Mesendoderm (in vitro differentiated cells): ENCODE results near the gene RREB1.

Source experiments
- DNase-seq: peaks from one replicate; pipeline ENCODE4 v3.0.0; 2013
- H2AK5ac ChIP-seq: 2 replicates; pipeline ENCODE4 v1.6.1; 2013; ENCODE audit warnings: low read length, inconsistent platforms
- H2BK120ac ChIP-seq: 2 replicates; pipeline ENCODE4 v1.6.1; 2013; ENCODE audit warnings: low read depth, mild to moderate bottlenecking, low read length, moderate library complexity, mixed read lengths
- H2BK15ac ChIP-seq: replicated peaks from 2 replicates; pipeline ENCODE4 v1.6.1; 2013; ENCODE audit warnings: low read depth, mild to moderate bottlenecking, moderate library complexity
- H2BK5ac ChIP-seq: 2 replicates; pipeline ENCODE4 v1.6.1; 2013; ENCODE audit warnings: low read length, inconsistent platforms
- H3K18ac ChIP-seq: 2 replicates; pipeline ENCODE4 v1.6.1; 2013; ENCODE audit warnings: mild to moderate bottlenecking, low read length, mixed read lengths
- H3K23ac ChIP-seq: one replicate; pipeline ENCODE4 v1.6.1; 2013; ENCODE audit warnings: low read length
- H3K27ac ChIP-seq: 2 replicates; pipeline ENCODE4 v1.5.1; 2013; ENCODE audit warnings: low read depth, mild to moderate bottlenecking, inconsistent platforms, low read length, moderate library complexity
- H3K27me3 ChIP-seq: 2 replicates; pipeline ENCODE4 v1.6.1; 2013; ENCODE audit warnings: low read length, control low read depth, mild to moderate bottlenecking, inconsistent platforms; ENCODE audit not compliant: insufficient read depth, poor library complexity
- H3K36me3 ChIP-seq: 2 replicates; pipeline ENCODE4 v1.6.1; 2013; ENCODE audit warnings: low read length, inconsistent platforms; ENCODE audit not compliant: control insufficient read depth, insufficient read depth
- H3K4ac ChIP-seq: one replicate; pipeline ENCODE4 v1.6.1; 2013; ENCODE audit warnings: low read depth, mild to moderate bottlenecking, low read length, moderate library complexity
- H3K4me1 ChIP-seq: 2 replicates; pipeline ENCODE4 v1.6.1; 2013; ENCODE audit warnings: low read depth, low read length, inconsistent platforms; ENCODE audit not compliant: control insufficient read depth
- H3K4me2 ChIP-seq: 2 replicates; pipeline ENCODE4 v1.6.1; 2013; ENCODE audit warnings: low read length
- H3K4me3 ChIP-seq: 2 replicates; pipeline ENCODE4 v1.5.1; 2013; ENCODE audit warnings: mild to moderate bottlenecking, low read length
- H3K56ac ChIP-seq: one replicate; pipeline ENCODE4 v1.6.1; 2013; ENCODE audit warnings: low read length
- H3K79me1 ChIP-seq: 2 replicates; pipeline ENCODE4 v1.6.1; 2013; ENCODE audit warnings: low read length, inconsistent platforms
- H3K79me2 ChIP-seq: 2 replicates; pipeline ENCODE4 v1.6.1; 2013; ENCODE audit warnings: mild to moderate bottlenecking, low read length; ENCODE audit not compliant: control insufficient read depth, insufficient read depth
- H3K9ac ChIP-seq: 2 replicates; pipeline ENCODE4 v1.6.1; 2013; ENCODE audit warnings: low read length, inconsistent platforms
- H4K5ac ChIP-seq: one replicate; pipeline ENCODE4 v1.6.1; 2013; ENCODE audit warnings: low read length
- H4K8ac ChIP-seq: one replicate; pipeline ENCODE4 v1.6.1; 2013; ENCODE audit warnings: low read depth, mild to moderate bottlenecking, control low read depth, low read length, moderate library complexity
- WGBS: extraction: QIAGEN DNeasy Blood & Tissue Kit; methylation state at CpG from one replicate; pipeline ENCODE4 v1.1.7; 2013; ENCODE audit warnings: low lambda C conversion rate, missing lambda C conversion rate; ENCODE audit not compliant: insufficient coverage; ENCODE audit errors: extremely low coverage; 5-methylcytosine and 5-hydroxymethylcytosine counted together

RREB1 gene

DNA sequence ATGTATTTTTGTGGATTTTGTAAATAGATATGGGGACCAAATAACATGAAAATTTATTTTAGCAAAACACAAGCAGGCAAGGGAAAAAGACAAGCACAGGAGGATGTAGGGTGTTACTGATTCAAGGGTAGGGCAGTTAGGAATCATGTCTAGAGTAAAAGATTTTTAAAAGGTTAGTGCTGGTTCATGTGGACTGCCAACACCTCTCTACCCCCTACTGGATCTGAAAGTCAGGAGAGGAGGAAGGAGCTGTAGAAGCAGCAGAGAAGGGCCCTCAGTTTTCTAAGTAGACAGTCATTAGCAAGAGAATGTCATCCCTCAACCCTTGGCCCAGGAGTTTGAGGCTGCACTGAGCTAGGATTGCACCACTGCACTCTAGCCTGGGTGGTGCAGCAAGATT is 95.2 kb downstream of the RREB1 start:
- H3K79me1 ChIP-seq, result peaks cover 2% of the 10 kb centered on the region
- no peak overlapping the region for H2BK15ac ChIP-seq
- H3K18ac ChIP-seq, result no peak overlapping the region
- no peak overlapping the region for H3K9ac ChIP-seq
- H3K27me3 ChIP-seq, result no peaks in the 10 kb centered on the region
- no peak overlapping the region for H3K4me3 ChIP-seq
- H3K4me2 ChIP-seq, result no peak overlapping the region
- H3K79me2 ChIP-seq, result no peaks in the 10 kb centered on the region
- H2AK5ac ChIP-seq, result no peak overlapping the region
- no peak overlapping the region for H4K8ac ChIP-seq
- H3K4me1 ChIP-seq, result no peaks in the 10 kb centered on the region
- H3K27ac ChIP-seq, result no peak overlapping the region
- no peak overlapping the region for H4K5ac ChIP-seq
- no peak overlapping the region for H2BK5ac ChIP-seq
- H3K36me3 ChIP-seq, result no peaks in the 10 kb centered on the region
- no peak overlapping the region for H3K4ac ChIP-seq
- no peak overlapping the region for H3K56ac ChIP-seq
- H3K23ac ChIP-seq, result no peak overlapping the region
- no peak overlapping the region for H2BK120ac ChIP-seq
- DNase-seq, result no peak

DNA sequence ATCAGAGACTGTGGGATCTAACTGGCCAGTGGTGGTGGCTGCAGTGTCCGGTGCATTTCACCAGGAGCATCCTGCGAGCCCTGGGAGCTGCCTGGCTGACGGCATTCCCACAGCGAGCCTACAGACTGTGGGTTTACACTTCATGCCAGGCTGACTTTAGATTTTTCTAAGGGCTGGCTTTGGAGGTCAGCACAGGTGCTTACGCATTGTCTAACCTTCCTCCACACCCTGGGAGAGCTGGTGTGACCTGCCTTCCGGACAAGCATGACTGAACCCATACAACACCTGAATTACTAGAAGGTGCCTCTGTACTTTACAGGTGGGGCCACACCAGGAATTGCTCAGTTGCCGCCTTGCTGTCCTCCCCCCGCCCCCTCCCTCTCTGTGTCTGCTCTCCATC is 96.2 kb downstream of the RREB1 start:
- Histone ChIP-seq H2AK5ac (no peak overlapping the region), H3K27ac (no peak overlapping the region), H4K5ac (no peak overlapping the region), H3K4ac (no peak overlapping the region), H3K18ac (no peak overlapping the region), H3K4me1 (no peaks in the 10 kb centered on the region), H3K79me1 (peaks cover 2% of the 10 kb centered on the region), H3K56ac (no peak overlapping the region), H3K4me2 (no peak overlapping the region), H3K27me3 (no peaks in the 10 kb centered on the region), H3K23ac (no peak overlapping the region), H2BK120ac (no peak overlapping the region), H4K8ac (no peak overlapping the region), H2BK15ac (no peak overlapping the region), H3K9ac (no peak overlapping the region), H2BK5ac (no peak overlapping the region), H3K36me3 (no peaks in the 10 kb centered on the region), H3K4me3 (no peak overlapping the region), H3K79me2 (no peaks in the 10 kb centered on the region)
- no CpG with 5 or more reads among the region's 8 CpGs for WGBS
- no peak for DNase-seq

DNA sequence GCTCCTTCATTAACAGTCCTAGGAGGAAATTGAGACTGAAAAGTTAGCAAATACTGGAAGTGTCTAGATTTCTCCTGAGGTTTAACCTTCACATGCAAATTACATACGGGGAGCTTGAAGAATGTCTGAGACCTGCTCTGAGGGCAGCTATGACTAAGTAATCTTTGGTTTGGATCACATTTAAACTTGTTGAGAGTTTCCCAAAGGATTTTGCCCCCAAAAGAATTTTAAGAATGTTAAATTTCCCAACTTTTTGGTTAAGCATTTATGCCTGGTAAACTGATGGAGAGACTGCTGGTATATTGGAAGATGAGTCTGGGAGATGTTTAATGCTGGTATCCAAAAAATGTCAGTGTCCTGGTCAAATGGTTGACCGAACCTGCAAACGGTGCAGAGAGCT is 97.0 kb downstream of the RREB1 start:
- Histone ChIP-seq H3K79me1 (peaks cover 2% of the 10 kb centered on the region), H3K36me3 (no peaks in the 10 kb centered on the region), H2BK15ac (no peak overlapping the region), H4K5ac (no peak overlapping the region), H2BK120ac (no peak overlapping the region), H3K4ac (no peak overlapping the region), H2BK5ac (no peak overlapping the region), H3K4me3 (no peak overlapping the region), H3K79me2 (no peaks in the 10 kb centered on the region), H2AK5ac (no peak overlapping the region), H3K18ac (no peak overlapping the region), H3K27me3 (no peaks in the 10 kb centered on the region), H3K4me1 (no peaks in the 10 kb centered on the region), H3K27ac (no peak overlapping the region), H3K9ac (no peak overlapping the region), H4K8ac (no peak overlapping the region), H3K23ac (no peak overlapping the region), H3K4me2 (no peak overlapping the region), H3K56ac (no peak overlapping the region)
- no CpG with 5 or more reads among the region's 3 CpGs for WGBS
- DNase-seq, result no peak

DNA sequence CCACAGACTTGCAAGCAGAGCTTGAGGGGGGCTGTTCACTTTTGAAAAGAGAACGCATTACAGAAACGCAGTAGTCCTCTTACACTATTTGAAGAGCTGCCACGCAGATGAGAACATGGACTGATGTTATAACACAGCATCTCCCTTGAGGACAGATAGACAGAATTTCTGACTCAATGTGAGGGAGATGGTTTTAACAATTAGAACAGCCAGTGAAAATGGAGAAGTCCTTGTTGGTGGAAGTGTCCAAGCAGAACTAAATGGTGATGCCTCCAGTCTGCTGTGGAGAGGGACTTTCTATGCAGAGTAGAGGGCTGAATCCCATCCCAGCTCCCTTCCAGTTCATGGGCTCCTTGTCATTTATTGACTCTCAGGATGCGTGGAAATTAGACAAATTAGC is 100.0 kb downstream of the RREB1 start:
- Histone ChIP-seq H3K36me3 (peaks cover 6% of the 10 kb centered on the region), H2BK120ac (no peak overlapping the region), H3K4me1 (no peaks in the 10 kb centered on the region), H3K23ac (no peak overlapping the region), H3K56ac (no peak overlapping the region), H3K4me3 (no peak overlapping the region), H3K9ac (no peak overlapping the region), H4K5ac (no peak overlapping the region), H3K18ac (no peak overlapping the region), H2BK5ac (no peak overlapping the region), H3K27me3 (no peaks in the 10 kb centered on the region), H2BK15ac (no peak overlapping the region), H3K79me2 (no peaks in the 10 kb centered on the region), H3K4ac (no peak overlapping the region), H4K8ac (no peak overlapping the region), H3K4me2 (no peak overlapping the region), H2AK5ac (no peak overlapping the region), H3K79me1 (no peaks in the 10 kb centered on the region), H3K27ac (no peak overlapping the region)
- WGBS, result no CpG with 5 or more reads among the region's 4 CpGs
- DNase-seq, result no peak

DNA sequence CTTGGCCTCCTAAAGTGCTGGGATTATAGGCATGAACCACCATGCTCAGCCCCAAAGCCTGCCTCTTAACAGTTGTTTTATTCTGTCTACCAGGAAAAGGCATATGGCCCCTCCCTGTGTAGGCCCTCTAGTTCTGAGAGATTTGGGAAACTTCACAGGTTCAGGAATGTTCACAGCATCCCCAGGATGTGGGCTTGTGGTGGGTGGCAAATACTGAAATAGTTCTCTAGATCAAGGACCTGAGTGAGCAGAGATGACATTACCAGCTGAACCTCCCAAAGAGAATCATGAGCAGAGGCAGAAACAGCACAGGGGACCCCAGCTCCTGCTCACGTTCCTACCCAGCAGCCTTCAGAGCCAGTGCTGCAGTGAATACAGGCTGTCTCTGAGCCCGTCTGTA is 105.7 kb downstream of the RREB1 start:
- Histone ChIP-seq H3K27me3 (no peaks in the 10 kb centered on the region), H3K4me3 (no peak overlapping the region), H3K27ac (no peak overlapping the region), H3K56ac (no peak overlapping the region), H3K79me1 (no peaks in the 10 kb centered on the region), H2BK120ac (no peak overlapping the region), H4K5ac (no peak overlapping the region), H2BK15ac (no peak overlapping the region), H3K18ac (no peak overlapping the region), H2BK5ac (no peak overlapping the region), H3K4ac (no peak overlapping the region), H3K4me1 (peaks cover 16% of the 10 kb centered on the region), H3K23ac (no peak overlapping the region), H4K8ac (no peak overlapping the region), H3K36me3 (peaks cover 6% of the 10 kb centered on the region), H3K9ac (no peak overlapping the region), H3K4me2 (no peak overlapping the region), H3K79me2 (no peaks in the 10 kb centered on the region), H2AK5ac (no peak overlapping the region)
- no CpG with 5 or more reads among the region's 2 CpGs for WGBS
- DNase-seq, result no peak

DNA sequence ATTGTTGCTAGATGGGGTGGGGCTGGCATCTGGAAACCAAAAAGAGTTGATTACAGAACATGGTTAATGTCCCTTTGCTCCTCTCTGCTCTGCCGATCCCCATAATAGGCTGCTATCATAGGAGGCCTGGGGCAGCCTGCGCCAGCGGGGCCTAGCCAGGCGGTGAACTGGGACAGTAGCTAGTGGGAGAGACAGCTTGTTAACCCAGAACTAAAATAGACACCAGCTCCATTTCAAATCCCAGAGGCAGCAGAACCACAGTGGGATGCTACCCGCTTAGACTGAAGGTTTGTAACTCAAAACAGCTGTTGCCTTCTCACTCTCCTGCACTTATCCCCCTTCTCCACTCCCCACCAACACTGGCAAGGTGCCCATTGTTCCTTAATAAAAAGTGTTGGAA is 106.7 kb downstream of the RREB1 start:
- no peak overlapping the region for H3K18ac ChIP-seq
- WGBS, result no CpG with 5 or more reads among the region's 5 CpGs
- H2BK15ac ChIP-seq, result no peak overlapping the region
- H3K27ac ChIP-seq, result no peak overlapping the region
- no peak for DNase-seq
- H3K4me3 ChIP-seq, result no peak overlapping the region
- H4K8ac ChIP-seq, result no peak overlapping the region
- H3K56ac ChIP-seq, result no peak overlapping the region
- H3K79me1 ChIP-seq, result no peaks in the 10 kb centered on the region
- H3K4me1 ChIP-seq, result peaks cover 17% of the 10 kb centered on the region
- H3K79me2 ChIP-seq, result no peaks in the 10 kb centered on the region
- H3K23ac ChIP-seq, result no peak overlapping the region
- no peak overlapping the region for H3K9ac ChIP-seq
- no peak overlapping the region for H2BK120ac ChIP-seq
- H2BK5ac ChIP-seq, result no peak overlapping the region
- H3K4ac ChIP-seq, result no peak overlapping the region
- no peaks in the 10 kb centered on the region for H3K27me3 ChIP-seq
- H3K36me3 ChIP-seq, result peaks cover 6% of the 10 kb centered on the region
- H2AK5ac ChIP-seq, result no peak overlapping the region
- H3K4me2 ChIP-seq, result no peak overlapping the region
- H4K5ac ChIP-seq, result no peak overlapping the region
